ENCODE results near the gene PHACTR1. TPM values are rescaled to one million over a fixed set of nuclear protein-coding genes. Genes with fewer than 3 reads are reported as not detected.

PHACTR1 gene
- total RNA-seq, 4 donors from 2014 or later: 12.6 to 17.7 (median 17.1) TPM

GRCh38 chr6:12990162-12990561, 273.6 kb downstream of the PHACTR1 start:
- ATAC-seq (ENCODE audit: low FRiP score) (no peak), DNase-seq (ENCODE audit: low spot score) (no peak)
- TF ChIP-seq CTCF (IDR thresholded peaks at IDR 0.05): no peak

GRCh38 chr6:12991435-12991834, 274.9 kb downstream of the PHACTR1 start:
- ATAC-seq (ENCODE audit: low FRiP score) (no peak), DNase-seq (ENCODE audit: low spot score) (no peak)
- TF ChIP-seq CTCF (IDR thresholded peaks at IDR 0.05): no peak

GRCh38 chr6:12992770-12993169, 276.2 kb downstream of the PHACTR1 start:
- DNase-seq (ENCODE audit: low spot score) (no peak), ATAC-seq (ENCODE audit: low FRiP score) (no peak)
- TF ChIP-seq CTCF (IDR thresholded peaks at IDR 0.05): no peak

- ATAC-seq (ENCODE audit: low FRiP score) (no peak), DNase-seq (ENCODE audit: low spot score) (no peak)
These were observed 276.8 kb downstream of the PHACTR1 start for GRCh38 chr6:12993283-12993898.

DNA sequence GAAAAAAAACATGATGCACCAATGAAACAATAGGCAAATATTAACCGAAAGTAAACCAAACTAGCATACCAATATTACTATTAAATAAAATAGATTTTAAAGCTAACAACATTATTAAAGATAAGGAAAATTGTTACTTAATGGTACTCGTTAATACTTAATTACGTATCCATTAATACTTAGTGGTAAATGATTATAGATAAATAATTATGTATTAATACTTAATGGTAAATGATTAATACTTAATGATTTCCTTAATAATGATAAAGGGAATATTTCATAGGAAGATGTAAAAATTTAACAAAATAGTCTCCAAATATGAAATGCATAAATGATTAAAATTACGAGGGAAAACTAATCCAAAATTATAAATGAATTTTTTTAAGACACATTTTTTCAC, 278.9 kb downstream of the PHACTR1 start:
- no peak for TF ChIP-seq CTCF (IDR thresholded peaks at IDR 0.05)
- DNase-seq (ENCODE audit: low spot score) (no peak), ATAC-seq (ENCODE audit: low FRiP score) (no peak)

More at GRCh38 chr6:12993283-12993898, 276.8 kb downstream of the PHACTR1 start:
- no peak for TF ChIP-seq CTCF (IDR thresholded peaks at IDR 0.05)

- no peak for ATAC-seq (ENCODE audit: low FRiP score)
- no peak for TF ChIP-seq CTCF (IDR thresholded peaks at IDR 0.05)
- DNase-seq (ENCODE audit: low spot score): no peak
These were observed 284.0 kb downstream of the PHACTR1 start for GRCh38 chr6:13000537-13000936.

DNA sequence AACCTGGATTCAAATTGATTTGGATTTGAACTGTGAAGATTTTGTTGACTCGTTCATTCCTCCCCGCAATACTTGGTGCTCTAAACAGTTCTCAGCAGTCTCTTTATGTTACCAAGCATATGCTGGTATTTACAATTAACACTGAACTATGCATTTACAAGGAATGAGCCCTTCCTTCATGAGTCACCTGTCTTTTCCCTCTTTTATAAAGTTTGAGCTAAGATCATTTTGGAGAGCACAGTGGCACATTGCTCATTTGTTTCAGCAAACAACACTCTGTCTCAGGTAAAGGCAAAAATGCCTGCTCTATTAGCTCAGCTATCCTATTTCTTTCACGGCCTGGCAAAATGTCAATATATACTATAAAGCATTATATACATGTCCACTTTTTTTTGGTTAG, 285.4 kb downstream of the PHACTR1 start:
- TF ChIP-seq CTCF (IDR thresholded peaks at IDR 0.05): no peak
- no peak for ATAC-seq (ENCODE audit: low FRiP score)
- no peak for DNase-seq (ENCODE audit: low spot score)
